ENCODE data around the gene STK24. TPM values are rescaled to one million over a fixed set of nuclear protein-coding genes. Genes with fewer than 3 reads are reported as not detected.

Gene STK24
- total RNA-seq, 1 experiment from 2014 or later, result 51.2 TPM

DNA sequence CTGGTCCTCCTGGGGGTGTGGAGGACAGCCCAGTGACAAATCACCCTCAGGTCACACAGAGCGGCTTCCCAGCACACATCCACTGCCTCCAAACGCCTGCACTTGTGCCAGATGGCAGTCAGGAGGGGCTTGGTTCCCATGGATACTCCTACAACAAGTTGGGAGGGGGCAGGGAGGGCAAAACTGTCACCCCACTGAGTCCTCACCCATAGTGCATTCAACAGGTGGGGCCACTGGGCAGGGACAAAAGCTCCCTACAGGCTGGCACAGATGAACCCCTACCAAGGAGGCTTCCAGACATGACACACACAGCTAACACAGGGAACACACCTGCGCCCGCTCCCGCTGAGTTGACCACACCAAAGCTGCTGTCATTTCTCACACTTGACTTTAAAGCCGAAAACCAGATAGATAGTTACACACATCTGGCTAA lies 120.5 kb downstream of the STK24 start:
- no TSS peak for BruUV-seq (replicated peaks)
- Mint-ChIP-seq H3K9me3 (ENCODE audit: low read depth, unreplicated experiment) (no peaks in the 10 kb centered on the region), H3K36me3 (ENCODE audit: insufficient read depth, unreplicated experiment) (peaks cover 19% of the 10 kb centered on the region), H3K27me3 (ENCODE audit: unreplicated experiment) (no peaks in the 10 kb centered on the region), H3K27ac (ENCODE audit: unreplicated experiment) (no peak overlapping the region), H3K4me3 (ENCODE audit: low read depth, unreplicated experiment) (no peak overlapping the region), H3K4me1 (ENCODE audit: low read depth, unreplicated experiment) (peaks cover 5% of the 10 kb centered on the region)
- DNase-seq, result no peak
- CTCF ChIA-PET, result no interaction called here
- TF ChIP-seq, protein P1, sequence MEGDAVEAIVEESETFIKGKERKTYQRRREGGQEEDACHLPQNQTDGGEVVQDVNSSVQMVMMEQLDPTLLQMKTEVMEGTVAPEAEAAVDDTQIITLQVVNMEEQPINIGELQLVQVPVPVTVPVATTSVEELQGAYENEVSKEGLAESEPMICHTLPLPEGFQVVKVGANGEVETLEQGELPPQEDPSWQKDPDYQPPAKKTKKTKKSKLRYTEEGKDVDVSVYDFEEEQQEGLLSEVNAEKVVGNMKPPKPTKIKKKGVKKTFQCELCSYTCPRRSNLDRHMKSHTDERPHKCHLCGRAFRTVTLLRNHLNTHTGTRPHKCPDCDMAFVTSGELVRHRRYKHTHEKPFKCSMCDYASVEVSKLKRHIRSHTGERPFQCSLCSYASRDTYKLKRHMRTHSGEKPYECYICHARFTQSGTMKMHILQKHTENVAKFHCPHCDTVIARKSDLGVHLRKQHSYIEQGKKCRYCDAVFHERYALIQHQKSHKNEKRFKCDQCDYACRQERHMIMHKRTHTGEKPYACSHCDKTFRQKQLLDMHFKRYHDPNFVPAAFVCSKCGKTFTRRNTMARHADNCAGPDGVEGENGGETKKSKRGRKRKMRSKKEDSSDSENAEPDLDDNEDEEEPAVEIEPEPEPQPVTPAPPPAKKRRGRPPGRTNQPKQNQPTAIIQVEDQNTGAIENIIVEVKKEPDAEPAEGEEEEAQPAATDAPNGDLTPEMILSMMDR (IDR thresholded peaks at IDR 0.05; ENCODE audit: unreplicated experiment), result no peak
- intact Hi-C loops (cut with micrococcal nuclease; ENCODE audit: unreplicated experiment), result no loop called here

DNA sequence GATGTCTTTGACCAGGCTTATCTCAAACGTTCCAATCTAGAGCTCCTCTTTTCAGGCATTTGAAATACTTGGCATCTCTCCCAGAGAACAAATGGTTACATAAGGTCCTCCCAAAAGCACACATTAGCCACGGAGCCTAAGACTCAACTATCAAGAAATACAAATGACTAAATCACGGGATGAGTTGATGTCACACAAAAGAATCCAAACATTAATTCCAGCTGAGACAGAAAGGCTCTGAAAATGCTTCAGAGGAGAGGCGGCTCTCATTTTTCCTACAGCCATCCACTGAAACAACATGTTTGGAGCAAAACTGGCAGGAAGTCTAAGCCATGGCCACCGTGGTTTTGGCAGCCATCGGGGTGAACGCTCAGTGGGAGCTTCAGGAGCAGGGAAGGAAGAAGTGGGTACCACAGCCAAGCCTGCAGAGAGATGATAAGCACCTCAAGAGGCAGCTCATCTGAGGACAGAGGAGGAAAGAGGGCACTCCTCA lies 122.5 kb downstream of the STK24 start:
- intact Hi-C loops (cut with micrococcal nuclease; ENCODE audit: unreplicated experiment), result no loop called here
- Mint-ChIP-seq H3K4me1 (ENCODE audit: low read depth, unreplicated experiment) (peaks cover 7% of the 10 kb centered on the region), H3K27me3 (ENCODE audit: unreplicated experiment) (no peaks in the 10 kb centered on the region), H3K36me3 (ENCODE audit: insufficient read depth, unreplicated experiment) (peaks cover 25% of the 10 kb centered on the region), H3K9me3 (ENCODE audit: low read depth, unreplicated experiment) (no peaks in the 10 kb centered on the region), H3K4me3 (ENCODE audit: low read depth, unreplicated experiment) (no peak overlapping the region), H3K27ac (ENCODE audit: unreplicated experiment) (no peak overlapping the region)
- TF ChIP-seq, protein P1 (IDR thresholded peaks at IDR 0.05; ENCODE audit: unreplicated experiment), result no peak
- CTCF ChIA-PET, result no interaction called here
- BruUV-seq (replicated peaks), result no TSS peak
- no peak for DNase-seq

DNA sequence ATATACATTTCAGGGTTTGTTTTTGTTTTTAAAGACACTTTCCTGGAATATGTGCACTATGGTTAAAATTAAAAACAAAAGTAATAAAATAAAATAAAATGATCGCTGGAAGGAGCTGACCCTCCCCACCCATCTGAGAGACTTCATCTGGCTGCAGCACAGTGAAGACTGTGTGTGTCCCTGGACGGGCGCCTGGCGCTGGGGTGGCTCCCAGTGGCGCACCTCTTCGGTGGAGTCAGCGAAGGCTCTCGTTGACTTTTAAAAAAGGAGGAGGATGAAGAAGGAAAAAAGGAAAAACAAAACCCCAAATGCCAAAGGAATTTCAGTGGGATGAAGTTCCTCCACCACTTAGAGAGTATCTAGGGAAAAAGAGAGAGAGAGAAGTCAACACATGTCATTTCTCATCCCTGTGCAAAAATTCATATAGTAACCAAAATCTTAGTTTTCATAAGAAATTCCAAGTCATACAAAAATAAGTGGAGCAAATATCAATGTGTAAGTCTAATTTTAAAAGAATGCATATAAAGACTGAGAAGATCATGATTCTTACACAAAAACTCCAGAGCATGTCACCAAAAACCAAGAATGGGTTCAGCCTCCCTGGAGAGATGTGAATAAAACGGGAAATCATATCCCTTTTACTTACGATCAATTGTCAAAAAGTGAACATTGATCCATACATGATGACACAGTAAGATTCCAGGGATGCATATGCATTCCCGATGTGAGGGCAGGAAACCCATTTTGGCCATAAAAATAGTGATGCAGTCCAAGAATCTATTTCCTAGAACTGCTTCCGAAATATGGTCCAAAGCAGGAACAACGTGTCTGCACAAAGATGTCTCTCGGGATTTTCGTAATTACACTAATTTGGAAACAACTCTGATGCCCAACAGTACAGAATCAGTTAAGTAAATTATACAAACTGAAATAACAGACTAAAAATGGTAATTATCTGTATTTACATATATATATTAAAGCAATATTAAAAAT lies 123.8 kb downstream of the STK24 start:
- TF ChIP-seq, protein P1 (IDR thresholded peaks at IDR 0.05; ENCODE audit: unreplicated experiment), result no peak
- Mint-ChIP-seq H3K9me3 (ENCODE audit: low read depth, unreplicated experiment) (no peaks in the 10 kb centered on the region), H3K4me3 (ENCODE audit: low read depth, unreplicated experiment) (no peak overlapping the region), H3K4me1 (ENCODE audit: low read depth, unreplicated experiment) (peaks cover 7% of the 10 kb centered on the region), H3K27ac (ENCODE audit: unreplicated experiment) (no peak overlapping the region), H3K27me3 (ENCODE audit: unreplicated experiment) (no peaks in the 10 kb centered on the region), H3K36me3 (ENCODE audit: insufficient read depth, unreplicated experiment) (peaks cover 25% of the 10 kb centered on the region)
- BruUV-seq (replicated peaks), result no TSS peak
- no peak for DNase-seq
- intact Hi-C loops (cut with micrococcal nuclease; ENCODE audit: unreplicated experiment), result no loop called here
- CTCF ChIA-PET, result no interaction called here

DNA sequence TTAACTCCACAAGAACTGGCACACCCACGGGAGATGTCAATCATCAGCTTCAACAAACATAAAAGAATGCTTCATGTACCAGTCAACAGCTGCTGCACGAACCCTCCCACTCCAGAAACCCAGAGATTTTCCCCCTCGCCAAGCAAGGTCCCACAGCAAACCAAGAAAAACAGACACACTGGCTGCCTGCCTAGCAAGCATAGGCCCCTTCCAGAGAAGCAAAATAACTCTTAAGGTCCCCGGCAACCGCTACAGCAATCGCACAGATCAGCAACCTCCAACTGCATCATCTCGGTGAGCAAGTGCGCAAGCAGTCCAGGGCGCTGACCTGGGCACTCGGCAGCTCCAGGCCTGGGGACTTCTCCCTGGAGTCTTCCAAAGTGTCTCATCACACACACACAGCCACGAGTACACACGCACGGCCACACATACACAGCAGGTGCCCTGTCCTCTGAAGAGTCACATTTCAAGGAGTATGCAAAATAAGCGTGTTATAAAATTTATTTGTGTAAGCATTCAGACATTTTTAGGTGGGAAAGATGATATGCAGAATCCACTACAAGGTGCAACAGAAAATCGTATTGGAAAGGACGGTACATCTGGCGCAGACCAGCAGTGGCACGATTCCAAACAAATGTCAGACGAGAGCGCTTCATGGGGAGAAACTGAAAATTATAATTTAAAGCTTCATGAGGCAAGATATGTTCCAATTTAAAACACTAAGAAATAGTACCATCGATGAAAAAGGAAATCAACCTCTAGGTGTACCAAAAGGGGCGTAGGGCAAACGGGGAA lies 125.0 kb downstream of the STK24 start:
- CTCF ChIA-PET, result no interaction called here
- DNase-seq, result no peak
- Mint-ChIP-seq H3K4me3 (ENCODE audit: low read depth, unreplicated experiment) (no peak overlapping the region), H3K27me3 (ENCODE audit: unreplicated experiment) (no peaks in the 10 kb centered on the region), H3K36me3 (ENCODE audit: insufficient read depth, unreplicated experiment) (peaks cover 27% of the 10 kb centered on the region), H3K9me3 (ENCODE audit: low read depth, unreplicated experiment) (no peaks in the 10 kb centered on the region), H3K27ac (ENCODE audit: unreplicated experiment) (peak overlapping the region; percentile 39), H3K4me1 (ENCODE audit: low read depth, unreplicated experiment) (peaks cover 7% of the 10 kb centered on the region)
- intact Hi-C loops (cut with micrococcal nuclease; ENCODE audit: unreplicated experiment), result no loop called here
- TF ChIP-seq, protein P1 (IDR thresholded peaks at IDR 0.05; ENCODE audit: unreplicated experiment), result no peak
- no TSS peak for BruUV-seq (replicated peaks)

Measured in Calu3 (cell line).